Measurements from ENCODE around the gene CRHR1.

CRHR1 gene

DNA sequence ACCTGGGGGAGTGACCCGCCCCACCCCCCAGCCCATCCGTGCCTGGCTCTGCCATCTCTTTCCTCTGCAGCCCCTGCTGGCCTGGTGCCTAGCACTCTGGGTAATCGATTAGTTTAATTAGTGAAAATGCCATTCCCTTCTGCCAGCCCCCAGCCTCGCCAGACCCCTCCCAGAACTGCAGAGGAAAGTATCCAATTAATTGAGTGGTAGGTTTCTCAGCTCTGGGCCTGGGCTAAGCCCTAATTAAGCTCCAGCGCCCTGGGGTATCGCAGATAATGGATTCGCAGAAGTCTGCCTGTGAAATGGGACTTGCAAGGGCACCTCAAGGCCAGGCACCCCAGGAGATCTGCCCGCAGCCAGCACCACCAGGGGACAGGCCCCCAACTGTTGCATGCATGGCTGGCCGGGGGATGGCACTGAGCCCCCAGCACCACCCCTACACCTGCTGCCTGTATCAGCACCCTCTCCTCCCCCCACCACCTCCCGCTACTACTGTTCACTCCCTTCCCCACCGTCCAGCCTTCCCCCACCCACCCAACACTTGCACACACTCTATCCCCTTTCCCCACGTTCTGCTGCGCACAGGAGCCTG is 40.9 kb downstream of the CRHR1 start:
- no peak for DNase-seq

- no peak for DNase-seq
These were observed 41.7 kb downstream of the CRHR1 start for GRCh38 chr17:45825792-45826191.

DNA sequence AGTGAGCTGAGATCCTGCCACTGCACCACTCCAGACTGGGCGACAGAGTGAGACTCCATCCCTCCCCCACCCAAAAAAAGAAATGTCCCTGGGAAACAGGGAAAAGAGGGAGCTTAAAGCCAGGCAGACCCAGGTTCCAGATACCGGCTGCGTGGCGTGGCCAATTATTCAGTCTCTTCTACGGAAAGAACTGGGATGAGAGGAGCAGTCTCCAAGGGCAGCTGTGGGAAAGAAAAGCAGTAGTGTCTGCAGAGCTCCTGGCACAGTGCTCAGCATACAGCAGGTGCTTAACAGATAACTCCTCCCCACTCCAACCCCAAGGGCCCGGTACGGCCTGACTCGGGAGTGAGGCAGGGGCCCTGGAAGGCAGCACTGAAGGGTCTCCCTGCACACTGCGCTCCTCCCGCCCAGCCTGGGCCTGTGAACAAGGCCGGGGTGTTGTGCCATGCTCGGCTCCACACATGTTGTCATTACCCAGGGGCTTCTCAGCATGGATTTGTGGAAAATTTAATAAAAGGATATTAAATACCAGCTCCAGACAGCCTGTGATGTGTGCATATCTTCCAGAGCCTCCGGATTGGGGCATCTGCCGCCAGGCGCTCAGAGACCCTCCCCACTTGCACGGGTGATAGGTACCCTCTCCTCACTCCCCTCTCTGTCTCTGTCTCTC is 42.9 kb downstream of the CRHR1 start:
- no peak for DNase-seq

DNA sequence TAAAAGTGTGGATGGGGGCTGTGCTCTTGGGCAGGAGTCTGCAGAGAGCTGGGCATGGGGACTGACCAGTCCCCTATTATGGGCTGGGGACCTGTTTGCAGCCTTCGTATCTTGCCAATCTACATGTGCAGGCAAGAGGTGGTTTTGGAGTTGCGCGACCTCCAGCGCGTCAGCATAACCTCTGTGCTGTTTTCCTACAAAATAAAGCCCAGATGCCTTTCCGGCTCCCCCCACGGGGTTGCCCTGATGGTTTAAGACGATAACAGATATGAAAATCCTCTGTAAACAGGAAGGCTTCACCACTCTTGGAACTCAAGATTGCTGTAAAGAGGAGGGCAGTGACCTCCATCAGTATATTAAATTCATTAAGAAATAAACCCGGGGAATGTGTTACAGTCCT is 44.1 kb downstream of the CRHR1 start:
- DNase-seq = no peak

DNA sequence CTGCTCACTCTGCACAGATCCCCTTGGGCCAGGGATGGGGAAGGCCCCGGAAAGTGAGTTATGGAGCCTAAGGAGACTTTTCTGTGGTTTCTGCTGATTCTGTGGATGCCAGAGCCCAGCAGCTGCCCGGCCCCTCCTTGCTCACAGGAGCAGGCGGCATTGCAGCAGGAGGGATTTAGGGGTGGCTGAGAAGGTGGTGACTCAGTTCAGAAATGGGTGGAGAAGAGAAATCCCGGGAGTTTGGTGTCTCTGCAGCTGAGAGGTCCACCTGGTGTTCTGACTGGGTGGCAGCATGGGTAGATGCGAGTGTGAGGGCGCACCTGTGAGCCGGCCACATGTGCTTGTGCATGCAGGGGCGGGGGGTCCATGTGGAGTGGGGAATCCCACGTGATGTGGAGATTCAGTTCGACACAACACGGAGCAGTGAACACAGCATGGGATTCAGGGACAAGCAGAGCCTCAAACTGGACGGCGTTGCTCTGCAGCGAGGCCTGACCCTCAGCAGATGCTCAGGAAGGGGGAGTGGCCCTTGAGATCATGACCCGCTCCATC is 44.5 kb downstream of the CRHR1 start:
- DNase-seq = no peak

- DNase-seq = no peak
These were observed 49.8 kb downstream of the CRHR1 start for GRCh38 chr17:45833920-45834319.

- no peak for DNase-seq
These were observed 50.6 kb downstream of the CRHR1 start for GRCh38 chr17:45834471-45835396.

GRCh38 chr17:45835481-45835880 is 51.4 kb downstream of the CRHR1 start:
- no peak for DNase-seq

DNA sequence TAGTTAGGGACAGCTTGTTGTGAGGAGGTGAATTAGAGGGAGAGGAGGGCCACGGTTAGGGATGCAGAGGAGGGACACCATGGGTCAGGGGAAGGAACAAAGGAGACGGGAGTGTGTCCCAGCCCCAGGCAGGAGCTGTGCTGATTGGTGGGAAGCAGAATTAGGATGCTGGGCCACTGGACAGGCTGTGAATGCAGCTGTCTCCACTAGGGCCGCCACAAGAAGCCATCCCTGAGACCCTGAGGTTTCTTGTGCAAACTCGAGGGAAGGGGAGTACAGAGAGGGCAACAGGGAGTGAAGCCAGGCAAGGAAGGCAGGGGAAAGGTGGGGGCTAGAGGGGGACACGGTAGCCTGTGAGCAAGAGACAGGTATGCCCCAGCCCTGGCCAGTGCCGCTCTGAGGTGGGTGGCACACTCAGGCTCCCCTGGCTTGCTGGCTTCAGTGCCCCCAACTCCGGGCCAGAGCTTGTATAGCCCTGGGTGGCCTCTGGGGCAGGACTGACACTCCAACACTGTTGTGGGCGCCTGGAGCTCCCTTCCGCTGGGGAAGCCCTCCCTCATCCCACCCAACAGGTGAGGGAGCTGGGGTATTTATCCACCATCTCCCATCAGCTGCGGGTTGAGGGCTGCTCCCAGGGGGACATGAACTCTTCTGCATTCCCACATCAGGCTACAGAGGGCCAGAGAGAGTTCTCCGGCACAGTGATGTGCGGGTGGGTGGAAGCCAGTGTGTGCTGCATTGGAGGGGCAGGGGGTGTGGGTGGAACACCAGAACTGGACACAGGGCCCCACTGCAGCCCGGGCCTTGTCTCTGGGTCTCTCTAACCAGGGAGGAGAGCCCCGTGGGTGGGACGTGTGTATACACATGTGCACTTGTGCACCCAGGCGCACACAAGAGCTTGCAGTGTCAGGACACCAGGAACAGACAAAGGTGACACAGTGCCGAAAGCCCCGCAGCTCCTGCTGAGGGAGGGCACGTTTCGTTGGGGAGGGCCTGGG is 52.2 kb downstream of the CRHR1 start:
- DNase-seq = no peak

DNA sequence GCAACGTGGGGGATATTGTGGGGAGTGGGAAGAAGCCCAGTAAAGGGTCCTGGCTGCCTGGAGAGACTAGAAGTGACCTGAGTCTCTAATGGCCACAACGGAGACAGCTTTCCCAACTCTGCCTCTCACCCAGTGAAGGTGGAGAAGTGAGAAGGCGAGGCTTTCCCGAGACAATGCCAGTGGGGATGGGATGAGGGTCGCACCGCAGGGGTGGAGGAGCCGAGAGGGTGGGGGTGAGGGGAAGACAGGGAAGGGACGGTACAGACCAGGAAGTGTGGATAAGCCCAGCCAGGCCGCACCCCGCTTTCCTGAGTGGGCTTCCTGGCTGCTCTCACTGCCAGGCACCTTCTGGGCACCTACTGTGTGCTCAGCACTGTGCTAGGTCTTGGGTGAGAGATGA is 53.1 kb downstream of the CRHR1 start:
- no peak for DNase-seq

- DNase-seq = no peak
These were observed 53.5 kb downstream of the CRHR1 start for GRCh38 chr17:45837603-45838002.

DNA sequence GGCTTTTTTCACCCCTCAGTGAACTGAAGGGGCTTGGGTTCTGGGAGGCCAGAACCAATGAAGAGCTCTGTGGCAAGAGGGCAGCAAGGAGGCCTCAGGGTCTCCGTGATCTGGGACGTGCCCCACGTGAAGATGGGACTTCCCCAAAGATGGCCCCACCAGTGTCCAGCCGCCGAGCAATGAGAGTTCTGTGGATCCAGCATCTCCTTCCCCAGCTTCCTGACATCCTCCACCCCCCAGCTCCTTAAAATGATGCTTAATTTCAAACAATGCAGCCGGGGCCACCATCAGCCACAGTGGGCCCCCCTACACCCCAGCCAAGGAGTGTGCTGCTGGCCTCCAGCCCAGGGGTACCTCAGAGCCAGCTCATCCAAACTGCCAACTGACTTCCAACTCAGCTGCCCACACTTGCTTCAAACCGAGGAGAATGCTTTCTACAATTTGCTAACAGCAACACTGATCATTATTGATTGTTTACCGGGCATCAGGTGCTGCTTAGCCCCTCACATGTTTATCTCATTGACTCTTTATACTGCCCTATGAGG is 54.7 kb downstream of the CRHR1 start:
- DNase-seq = no peak

- DNase-seq = no peak
These were observed 55.3 kb downstream of the CRHR1 start for GRCh38 chr17:45839442-45839841.

GRCh38 chr17:45841186-45841585 is 57.1 kb downstream of the CRHR1 start:
- DNase-seq = no peak

DNA sequence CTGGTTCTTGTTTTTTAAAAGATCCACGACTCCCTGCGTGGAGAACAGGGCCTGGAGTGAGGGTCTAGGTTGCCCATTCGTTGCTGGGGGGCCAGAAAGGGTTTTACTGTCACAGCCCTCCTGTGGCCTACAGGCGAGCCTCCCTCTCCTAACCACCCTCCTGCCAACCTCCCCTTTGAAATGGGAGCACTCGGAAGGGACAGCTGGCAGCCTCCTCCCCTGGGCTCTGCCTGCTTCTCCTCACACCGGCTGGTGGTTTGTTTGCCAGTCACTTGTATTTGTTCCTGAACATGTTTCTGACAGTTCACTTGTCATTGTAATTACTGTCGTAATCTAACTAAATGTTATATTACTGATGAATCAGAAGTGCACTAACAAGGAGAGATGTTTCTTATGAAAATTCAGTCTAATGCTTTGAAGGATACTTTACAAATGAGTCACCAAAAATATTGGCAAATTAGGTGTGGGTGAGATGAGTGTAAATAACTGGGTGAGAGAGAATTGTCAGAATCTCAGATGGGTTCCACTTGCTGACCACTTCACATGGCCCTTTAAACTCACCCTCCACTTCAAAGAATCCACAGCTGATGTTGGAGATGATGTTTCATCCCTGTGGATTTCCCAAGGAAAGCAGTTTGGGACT is 57.9 kb downstream of the CRHR1 start:
- no peak for DNase-seq

- DNase-seq = no peak
These were observed 59.6 kb downstream of the CRHR1 start for GRCh38 chr17:45843722-45844121.

- DNase-seq = no peak
These were observed 60.7 kb downstream of the CRHR1 start, which contains the start of gene SPPL2C for GRCh38 chr17:45844695-45845375. Gene SPPL2C, plus strand, starts transcription at chr17:45844881. Its CDS starts 26 bp downstream, at chr17:45844907.

GRCh38 chr17:45845376-45846185 is 61.5 kb downstream of the CRHR1 start:
- no peak for DNase-seq

GRCh38 chr17:45846223-45846622 is 62.1 kb downstream of the CRHR1 start:
- no peak for DNase-seq

DNA sequence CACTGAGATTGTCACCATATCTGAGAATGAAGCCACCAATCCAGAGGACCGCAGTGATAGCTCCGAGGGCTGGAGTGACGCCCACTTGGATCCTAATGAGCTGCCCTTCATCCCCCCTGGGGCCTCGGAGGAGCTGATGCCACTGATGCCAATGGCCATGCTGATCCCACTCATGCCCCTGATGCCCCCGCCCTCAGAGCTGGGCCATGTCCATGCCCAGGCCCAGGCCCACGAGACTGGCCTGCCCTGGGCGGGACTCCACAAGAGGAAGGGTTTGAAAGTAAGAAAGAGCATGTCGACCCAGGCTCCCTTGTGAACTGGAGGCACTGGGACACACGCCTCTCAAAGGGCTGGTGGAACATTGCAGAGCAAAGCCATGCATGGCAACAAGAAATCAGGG is 62.5 kb downstream of the CRHR1 start:
- no peak for DNase-seq

Data from 8988T (cell line).